ENCODE data around the gene PIAS4.

The PIAS4 gene

GRCh38 chr19:4035582-4035981 lies 28.0 kb downstream of the PIAS4 start:
- DNase-seq (ENCODE audit: low read depth) = no peak
- no peak for TF ChIP-seq CTCF (conservative IDR thresholded peaks at IDR 0.05; ENCODE audit: low read length)
- no peak overlapping the region for H3K4me3 ChIP-seq (ENCODE audit: low read length)

GRCh38 chr19:4036576-4037300 lies 29.2 kb downstream of the PIAS4 start:
- TF ChIP-seq CTCF (conservative IDR thresholded peaks at IDR 0.05; ENCODE audit: low read length) = no peak
- no peak for DNase-seq (ENCODE audit: low read depth)
- no peak overlapping the region for H3K4me3 ChIP-seq (ENCODE audit: low read length)

- no peak overlapping the region for H3K4me3 ChIP-seq (ENCODE audit: low read length)
- no peak for TF ChIP-seq CTCF (conservative IDR thresholded peaks at IDR 0.05; ENCODE audit: low read length)
- DNase-seq (ENCODE audit: low read depth) = no peak
Measured at GRCh38 chr19:4037301-4037949, 29.9 kb downstream of the PIAS4 start.

- TF ChIP-seq CTCF (conservative IDR thresholded peaks at IDR 0.05; ENCODE audit: low read length) = no peak
- no peak for DNase-seq (ENCODE audit: low read depth)
- no peak overlapping the region for H3K4me3 ChIP-seq (ENCODE audit: low read length)
Measured at GRCh38 chr19:4038057-4038456, 30.5 kb downstream of the PIAS4 start.

- DNase-seq (ENCODE audit: low read depth) = no peak
- TF ChIP-seq CTCF (conservative IDR thresholded peaks at IDR 0.05; ENCODE audit: low read length) = no peak
- no peak overlapping the region for H3K4me3 ChIP-seq (ENCODE audit: low read length)
Measured at GRCh38 chr19:4038661-4039423, 31.3 kb downstream of the PIAS4 start.

- TF ChIP-seq CTCF (conservative IDR thresholded peaks at IDR 0.05; ENCODE audit: low read length) = no peak
Measured at GRCh38 chr19:4042064-4042730, 34.7 kb downstream of the PIAS4 start.

More at GRCh38 chr19:4042064-4042730, 34.7 kb downstream of the PIAS4 start:
- DNase-seq (ENCODE audit: low read depth) = no peak
- no peak overlapping the region for H3K4me3 ChIP-seq (ENCODE audit: low read length)

Measured in AG10803 (cell line).